DND-41 (cell line): Measurements from ENCODE around the gene CHST3.

Source experiments
- CTCF ChIP-seq: IDR thresholded peaks from 2 replicates; pipeline ENCODE4 v1.5.1; 2012; ENCODE audit warnings: borderline replicate concordance, low read length, moderate library complexity, mild to moderate bottlenecking; ENCODE audit not compliant: poor library complexity, severe bottlenecking; ENCODE audit errors: extremely low read depth
- EZH2 ChIP-seq: IDR thresholded peaks from 3 replicates; pipeline ENCODE4 v1.6.1; 2012; ENCODE audit warnings: borderline replicate concordance, low read depth, mild to moderate bottlenecking, moderate library complexity, low read length, inconsistent platforms; ENCODE audit not compliant: severe bottlenecking

DNA sequence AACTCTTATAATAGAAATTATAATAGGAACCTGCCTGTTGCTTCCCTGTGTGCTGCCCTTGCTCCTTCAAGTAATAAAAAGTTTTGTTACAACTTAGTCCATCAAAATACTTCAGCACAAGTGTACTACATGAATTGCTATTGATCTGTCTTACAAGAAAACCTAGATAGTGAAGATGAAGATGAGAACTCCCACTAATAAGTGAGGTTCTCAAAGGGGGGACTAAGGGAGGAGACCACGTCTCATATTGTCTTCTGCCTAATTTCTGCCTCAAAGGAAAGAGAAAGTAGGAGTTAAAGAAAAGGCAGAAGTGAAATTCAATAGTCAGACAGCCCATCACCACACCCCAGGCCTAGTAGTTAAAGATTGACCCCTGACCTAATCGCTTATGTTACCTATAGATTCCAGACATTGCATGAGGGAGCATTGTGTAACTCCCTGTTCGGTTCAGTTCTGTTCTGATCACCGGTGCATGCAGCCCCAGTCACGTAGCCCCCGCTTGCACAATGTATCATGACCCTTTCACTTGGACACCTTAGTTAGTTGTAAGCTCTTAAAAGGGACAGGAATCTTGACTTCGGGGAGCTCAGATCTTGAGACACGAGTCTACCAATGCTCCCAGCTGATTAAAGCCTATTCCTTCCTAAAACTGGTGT is 18.2 kb upstream of the CHST3 start:
- TF ChIP-seq CTCF (no peak), EZH2 (no peak)
